ENCODE measurements around the gene SLC44A5.

GRCh38 chr1:75522389-75522788, 88.5 kb downstream of the SLC44A5 start:
- no peak for TF ChIP-seq CTCF (IDR thresholded peaks at IDR 0.05; ENCODE audit: borderline replicate concordance, extremely low read depth, low read length, poor library complexity, severe bottlenecking)
- TF ChIP-seq EZH2 (IDR thresholded peaks at IDR 0.05; ENCODE audit: borderline replicate concordance, low read depth, low read length, severe bottlenecking), result no peak
